Measurements from ENCODE around the gene ASXL3.

DNA sequence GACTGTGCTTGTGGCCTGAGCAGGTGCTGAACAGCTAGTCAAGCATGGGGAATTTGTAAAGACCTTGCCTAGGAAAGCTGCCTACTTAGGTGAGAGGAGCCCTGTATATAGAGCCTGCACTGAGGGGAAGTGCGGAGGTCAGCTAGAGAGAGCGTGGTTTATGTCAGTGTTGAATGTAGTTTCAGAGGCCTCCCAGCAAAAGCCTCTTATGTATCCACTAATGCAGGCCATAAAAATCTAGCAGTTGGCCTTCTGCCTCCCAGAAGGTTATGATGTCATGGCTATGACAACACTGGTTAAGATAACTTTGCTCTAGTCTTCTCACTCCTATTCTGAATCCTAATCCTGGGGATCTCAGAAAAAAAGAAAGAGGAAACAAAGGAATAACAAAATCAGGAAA lies 88.9 kb downstream of the ASXL3 start:
- no peak for TF ChIP-seq TAF1 (IDR thresholded peaks at IDR 0.05; ENCODE audit: low read depth, low read length)
- TF ChIP-seq POLR2A (IDR thresholded peaks at IDR 0.05; ENCODE audit: low read depth, low read length), result no peak
- TF ChIP-seq POLR2AphosphoS5 (IDR thresholded peaks at IDR 0.05; ENCODE audit: low read depth, low read length), result no peak
- TF ChIP-seq SPI1 (IDR thresholded peaks at IDR 0.05; ENCODE audit: low read depth, low read length), result no peak
- no peak for TF ChIP-seq POU2F2 (IDR thresholded peaks at IDR 0.05; ENCODE audit: low read depth, low read length)

Data from GM12891 (cell line).